DND-41 (cell line): ENCODE results near the gene MITF.

Source experiments
- ATAC-seq: fragments of 200-7000 bp; cut with Tn5 transposase; 3 replicates; pipeline ENCODE4 v1.9.1; 2021; ENCODE audit warnings: low read depth; ENCODE audit not compliant: insufficient read depth
- DNase-seq: peaks from one replicate; pipeline ENCODE4 v3.0.0-alpha.2; 2020
- H2AFZ ChIP-seq: 2 replicates; pipeline ENCODE4 v1.6.0; 2012; ENCODE audit warnings: low read depth, low read length
- H3K27ac ChIP-seq: 2 replicates; pipeline ENCODE4 v1.5.1; 2012; ENCODE audit warnings: low read length, inconsistent platforms
- H3K27me3 ChIP-seq: fragments of 200-600 bp; sonication (generic); 2 replicates; pipeline ENCODE4 v1.6.0; 2012; ENCODE audit warnings: low read length, mild to moderate bottlenecking, inconsistent platforms; ENCODE audit not compliant: insufficient read depth, poor library complexity
- H3K36me3 ChIP-seq: 2 replicates; pipeline ENCODE4 v1.5.1; 2012; ENCODE audit warnings: low read length, inconsistent platforms; ENCODE audit not compliant: insufficient read depth
- H3K4me1 ChIP-seq: 2 replicates; pipeline ENCODE4 v1.5.1; 2012; ENCODE audit warnings: mild to moderate bottlenecking, low read length; ENCODE audit not compliant: insufficient read depth
- H3K4me2 ChIP-seq: 2 replicates; pipeline ENCODE4 v1.6.0; 2012; ENCODE audit warnings: mild to moderate bottlenecking, moderate library complexity, low read length, inconsistent platforms; ENCODE audit not compliant: insufficient read depth
- H3K4me3 ChIP-seq, 2 experiments: fragments of 200-600 bp in 1 of 2; shearing (Covaris generic) in 1 of 2; 2 replicates each; pipeline ENCODE4 v1.5.1; 2012 to 2016; ENCODE audit warnings: inconsistent platforms in 2 of 2, low read length in 2 of 2, mild to moderate bottlenecking in 2 of 2, low read depth in 1 of 2, moderate library complexity in 1 of 2
- H3K79me2 ChIP-seq: 2 replicates; pipeline ENCODE4 v1.6.0; 2012; ENCODE audit warnings: low read length, inconsistent platforms; ENCODE audit not compliant: insufficient read depth
- H3K9ac ChIP-seq: 2 replicates; pipeline ENCODE4 v1.6.0; 2012; ENCODE audit warnings: low read depth, mild to moderate bottlenecking, inconsistent platforms, low read length, moderate library complexity
- H3K9me3 ChIP-seq: 2 replicates; pipeline ENCODE4 v1.5.1; 2012; ENCODE audit warnings: low read length, moderate library complexity, mild to moderate bottlenecking, inconsistent platforms; ENCODE audit not compliant: insufficient read depth, severe bottlenecking
- H4K20me1 ChIP-seq: 2 replicates; pipeline ENCODE4 v1.6.0; 2012; ENCODE audit warnings: low read length; ENCODE audit not compliant: insufficient read depth
- CTCF ChIP-seq: IDR thresholded peaks from 2 replicates; pipeline ENCODE4 v1.5.1; 2012; ENCODE audit warnings: borderline replicate concordance, low read length, moderate library complexity, mild to moderate bottlenecking; ENCODE audit not compliant: poor library complexity, severe bottlenecking; ENCODE audit errors: extremely low read depth
- EZH2 ChIP-seq: IDR thresholded peaks from 3 replicates; pipeline ENCODE4 v1.6.1; 2012; ENCODE audit warnings: borderline replicate concordance, low read depth, mild to moderate bottlenecking, moderate library complexity, low read length, inconsistent platforms; ENCODE audit not compliant: severe bottlenecking

Gene MITF

DNA sequence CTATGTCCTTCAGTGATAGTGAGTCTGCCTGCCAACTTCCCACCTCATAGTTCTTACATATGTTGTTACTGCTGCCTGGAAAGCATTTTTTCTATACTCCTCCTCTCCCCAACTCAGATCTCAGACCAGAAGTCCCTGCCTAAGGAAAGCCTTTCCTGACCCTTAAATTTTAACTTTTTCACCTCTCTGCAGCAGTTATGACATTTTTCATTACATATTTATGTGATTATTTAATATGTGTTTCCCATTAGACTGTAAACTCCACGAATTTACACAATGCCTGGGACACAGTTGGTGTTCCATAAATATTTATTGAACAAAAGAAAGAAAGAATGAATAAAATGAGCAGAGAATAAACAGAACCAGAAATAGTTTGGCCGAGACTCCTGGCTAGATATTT is 125.5 kb downstream of the MITF start:
- Histone ChIP-seq H3K27me3 (peaks cover 10% of the 10 kb centered on the region), H4K20me1 (no peaks in the 10 kb centered on the region), H3K4me2 (no peak overlapping the region), H3K9me3 (no peaks in the 10 kb centered on the region), H3K4me1 (no peaks in the 10 kb centered on the region), H3K27ac (no peak overlapping the region), H3K79me2 (no peaks in the 10 kb centered on the region), H2AFZ (no peak overlapping the region), H3K4me3 (no peak overlapping the region), H3K9ac (no peak overlapping the region), H3K36me3 (no peaks in the 10 kb centered on the region)
- ATAC-seq: no peak
- TF ChIP-seq EZH2: no peak
- DNase-seq: no peak

GRCh38 chr3:69865925-69866679 is 126.8 kb downstream of the MITF start:
- no peaks in the 10 kb centered on the region for H4K20me1 ChIP-seq
- H3K4me2 ChIP-seq: no peak overlapping the region
- H3K79me2 ChIP-seq: no peaks in the 10 kb centered on the region
- H3K9ac ChIP-seq: no peak overlapping the region
- no peaks in the 10 kb centered on the region for H3K4me1 ChIP-seq
- peaks cover 10% of the 10 kb centered on the region for H3K27me3 ChIP-seq
- no peaks in the 10 kb centered on the region for H3K9me3 ChIP-seq
- no peak overlapping the region for H2AFZ ChIP-seq
- no peak overlapping the region for H3K27ac ChIP-seq
- TF ChIP-seq EZH2 (no peak), CTCF (no peak)
- no peaks in the 10 kb centered on the region for H3K36me3 ChIP-seq
- ATAC-seq (no peak), DNase-seq (no peak)
- no peak overlapping the region for H3K4me3 ChIP-seq

- DNase-seq (no peak), ATAC-seq (no peak)
- no peak overlapping the region for H3K4me3 ChIP-seq
- no peaks in the 10 kb centered on the region for H3K79me2 ChIP-seq
- no peak overlapping the region for H3K4me2 ChIP-seq
- H3K27ac ChIP-seq: no peak overlapping the region
- no peaks in the 10 kb centered on the region for H4K20me1 ChIP-seq
- peaks cover 10% of the 10 kb centered on the region for H3K27me3 ChIP-seq
- H3K4me1 ChIP-seq: no peaks in the 10 kb centered on the region
- H3K9me3 ChIP-seq: no peaks in the 10 kb centered on the region
- no peak overlapping the region for H3K9ac ChIP-seq
- no peak for TF ChIP-seq EZH2
- TF ChIP-seq CTCF: no peak
- H3K36me3 ChIP-seq: no peaks in the 10 kb centered on the region
- H2AFZ ChIP-seq: no peak overlapping the region
These were observed 127.9 kb downstream of the MITF start for GRCh38 chr3:69866988-69867720.

GRCh38 chr3:69867941-69868505 is 128.8 kb downstream of the MITF start:
- Histone ChIP-seq H3K27me3 (peaks cover 10% of the 10 kb centered on the region), H2AFZ (no peak overlapping the region), H3K9me3 (no peaks in the 10 kb centered on the region), H3K4me2 (no peak overlapping the region), H3K36me3 (no peaks in the 10 kb centered on the region), H3K9ac (no peak overlapping the region), H3K4me3 (no peak overlapping the region), H4K20me1 (no peaks in the 10 kb centered on the region), H3K27ac (no peak overlapping the region), H3K4me1 (no peaks in the 10 kb centered on the region), H3K79me2 (no peaks in the 10 kb centered on the region)
- DNase-seq (no peak), ATAC-seq (no peak)
- no peak for TF ChIP-seq CTCF
- no peak for TF ChIP-seq EZH2
